H9 (cell line): ENCODE results near the gene PNKP. TPM values are rescaled to one million over a fixed set of nuclear protein-coding genes. Genes with fewer than 3 reads are reported as not detected.

Experiments used
- DNase-seq: peaks from one replicate; pipeline ENCODE4 v3.0.0-alpha.2; 2017
- H2AFZ ChIP-seq: one replicate; pipeline ENCODE4 v1.6.1; 2013; ENCODE audit warnings: mild to moderate bottlenecking, low read length, control low read depth, moderate library complexity
- H2AK5ac ChIP-seq: 2 replicates; pipeline ENCODE4 v1.6.1; 2013; ENCODE audit warnings: low read length, control low read depth, mixed read lengths; ENCODE audit not compliant: insufficient read length
- H2BK120ac ChIP-seq: one replicate; pipeline ENCODE4 v1.6.1; 2013; ENCODE audit warnings: low read depth, mild to moderate bottlenecking, low read length, control low read depth, inconsistent platforms; ENCODE audit not compliant: poor library complexity, severe bottlenecking
- H2BK12ac ChIP-seq: 2 replicates; pipeline ENCODE4 v1.6.1; 2013; ENCODE audit warnings: low read length, control low read depth, mixed read lengths, low read depth; ENCODE audit not compliant: insufficient read length
- H2BK15ac ChIP-seq: 2 replicates; pipeline ENCODE4 v1.6.1; 2013; ENCODE audit warnings: low read depth, low read length, control low read depth
- H2BK20ac ChIP-seq: one replicate; pipeline ENCODE4 v1.6.1; 2013; ENCODE audit warnings: low read depth, mild to moderate bottlenecking, low read length, control low read depth, inconsistent platforms; ENCODE audit not compliant: poor library complexity, severe bottlenecking
- H2BK5ac ChIP-seq: 2 replicates; pipeline ENCODE4 v1.6.1; 2013; ENCODE audit warnings: low read length, control low read depth, mixed read lengths; ENCODE audit not compliant: insufficient read length
- H3K14ac ChIP-seq: 2 replicates; pipeline ENCODE4 v1.6.1; 2013; ENCODE audit warnings: low read length, control low read depth; ENCODE audit not compliant: insufficient read depth
- H3K18ac ChIP-seq: 2 replicates; pipeline ENCODE4 v1.6.1; 2013; ENCODE audit warnings: low read depth, mild to moderate bottlenecking, mixed read lengths, low read length, control low read depth; ENCODE audit not compliant: insufficient read length
- H3K23ac ChIP-seq: 2 replicates; pipeline ENCODE4 v1.6.1; 2013; ENCODE audit warnings: low read length, control low read depth, mixed read lengths, low read depth; ENCODE audit not compliant: insufficient read length
- H3K23me2 ChIP-seq: 2 replicates; pipeline ENCODE4 v1.6.1; 2013; ENCODE audit warnings: low read depth, mild to moderate bottlenecking, mixed read lengths, low read length, control low read depth; ENCODE audit not compliant: insufficient read length, poor library complexity, severe bottlenecking
- H3K27ac ChIP-seq: 2 replicates; pipeline ENCODE4 v1.5.1; 2013; ENCODE audit warnings: low read length, control low read depth, mixed read lengths, low read depth; ENCODE audit not compliant: insufficient read length
- H3K27me3 ChIP-seq: 2 replicates; pipeline ENCODE4 v1.6.1; 2013; ENCODE audit warnings: low read length, control low read depth, inconsistent platforms; ENCODE audit not compliant: insufficient read depth
- H3K4ac ChIP-seq: 2 replicates; pipeline ENCODE4 v1.6.1; 2013; ENCODE audit warnings: low read depth, mild to moderate bottlenecking, control low read depth, inconsistent platforms, low read length, moderate library complexity
- H3K4me1 ChIP-seq: 2 replicates; pipeline ENCODE4 v1.6.1; 2013; ENCODE audit warnings: low read length, control low read depth, inconsistent platforms; ENCODE audit not compliant: insufficient read depth
- H3K4me2 ChIP-seq: 2 replicates; pipeline ENCODE4 v1.6.1; 2013; ENCODE audit warnings: low read length, control low read depth, mixed read lengths; ENCODE audit not compliant: insufficient read length, insufficient read depth
- H3K56ac ChIP-seq: 2 replicates; pipeline ENCODE4 v1.6.1; 2013; ENCODE audit warnings: low read depth, mild to moderate bottlenecking, mixed read lengths, low read length, control low read depth; ENCODE audit not compliant: insufficient read length
- H3K79me1 ChIP-seq: 2 replicates; pipeline ENCODE4 v1.6.1; 2013; ENCODE audit warnings: low read depth, mild to moderate bottlenecking, moderate library complexity, low read length, control low read depth, inconsistent platforms; ENCODE audit not compliant: insufficient read depth, poor library complexity, severe bottlenecking
- H3K79me2 ChIP-seq: 2 replicates; pipeline ENCODE4 v1.6.1; 2013; ENCODE audit warnings: low read length, control low read depth, inconsistent platforms; ENCODE audit not compliant: insufficient read depth
- H3K9ac ChIP-seq: 2 replicates; pipeline ENCODE4 v1.6.1; 2013; ENCODE audit warnings: low read length, control low read depth, mixed read lengths; ENCODE audit not compliant: insufficient read length; ENCODE audit errors: extremely low read depth
- H3K9me3 ChIP-seq: one replicate; pipeline ENCODE4 v1.6.1; 2013; ENCODE audit warnings: low read depth, low read length, inconsistent platforms; ENCODE audit not compliant: control insufficient read depth
- H3T11ph ChIP-seq: one replicate; pipeline ENCODE4 v1.6.1; 2013; ENCODE audit warnings: mild to moderate bottlenecking, low read length, control low read depth, inconsistent platforms
- H4K20me1 ChIP-seq: one replicate; pipeline ENCODE4 v1.6.1; 2013; ENCODE audit not compliant: control insufficient read depth, insufficient read length, insufficient read depth
- H4K5ac ChIP-seq: 2 replicates; pipeline ENCODE4 v1.6.1; 2013; ENCODE audit warnings: low read depth, mild to moderate bottlenecking, mixed read lengths, low read length, control low read depth; ENCODE audit not compliant: insufficient read length
- H4K8ac ChIP-seq: replicated peaks from 2 replicates; pipeline ENCODE4 v1.6.1; 2013; ENCODE audit warnings: low read length, control low read depth, mixed read lengths, low read depth; ENCODE audit not compliant: insufficient read length
- H4K91ac ChIP-seq: 2 replicates; pipeline ENCODE4 v1.6.1; 2013; ENCODE audit warnings: low read depth, mild to moderate bottlenecking, moderate library complexity, mixed read lengths, low read length, control low read depth; ENCODE audit not compliant: insufficient read length
- H3K27ac Mint-ChIP-seq, 3 experiments: 2 replicates in 2 of 3; 3 replicates in 1 of 3; pipeline ENCODE4 v1.8.0; 2020 to 2021; ENCODE audit warnings: mixed read lengths in 3 of 3, mild to moderate bottlenecking in 1 of 3, moderate library complexity in 1 of 3
- H3K27me3 Mint-ChIP-seq: 2 replicates; pipeline ENCODE4 v1.8.0; 2021; ENCODE audit warnings: low read depth, mild to moderate bottlenecking, moderate library complexity, mixed read lengths
- H3K36me3 Mint-ChIP-seq, 3 experiments: 2 replicates in 2 of 3; 3 replicates in 1 of 3; pipeline ENCODE4 v1.8.0; 2020 to 2021; ENCODE audit warnings: low read depth in 3 of 3, mixed read lengths in 3 of 3; ENCODE audit not compliant: insufficient read depth in 1 of 3
- H3K4me1 Mint-ChIP-seq, 2 experiments: 2 replicates each; pipeline ENCODE4 v1.8.0; 2020; ENCODE audit warnings: mixed read lengths in 2 of 2
- H3K4me3 Mint-ChIP-seq, 2 experiments: 2 replicates in 1 of 2; 3 replicates in 1 of 2; pipeline ENCODE4 v1.8.0; 2020 to 2021; ENCODE audit warnings: mild to moderate bottlenecking in 2 of 2, mixed read lengths in 2 of 2, moderate library complexity in 1 of 2
- H3K9me3 Mint-ChIP-seq, 2 experiments: 2 replicates in 1 of 2; 3 replicates in 1 of 2; pipeline ENCODE4 v1.8.0; 2020; ENCODE audit warnings: mild to moderate bottlenecking in 2 of 2, mixed read lengths in 2 of 2, moderate library complexity in 1 of 2
- WGBS: extraction: QIAGEN DNeasy Blood & Tissue Kit; methylation state at CpG from one replicate; pipeline ENCODE4 v1.1.7; 2013; ENCODE audit warnings: missing lambda C conversion rate, low lambda C conversion rate, mixed read lengths; ENCODE audit not compliant: insufficient read length; ENCODE audit errors: extremely low coverage; 5-methylcytosine and 5-hydroxymethylcytosine counted together
- total RNA-seq: library from RNA; stranded (reverse); gene quantifications from 2 replicates; pipeline ENCODE4 v1.2.1, GENCODE V29; 2021
- TF ChIP-seq, protein P1 (sequence below): fragments of 200-600 bp; sonication (generic); conservative IDR thresholded peaks from 3 replicates; pipeline ENCODE4 v1.8.0; 2021; ENCODE audit warnings: antibody characterized with exemption, mild to moderate bottlenecking

Gene PNKP
- total RNA-seq, 1 experiment from 2014 or later = 157 TPM

DNA sequence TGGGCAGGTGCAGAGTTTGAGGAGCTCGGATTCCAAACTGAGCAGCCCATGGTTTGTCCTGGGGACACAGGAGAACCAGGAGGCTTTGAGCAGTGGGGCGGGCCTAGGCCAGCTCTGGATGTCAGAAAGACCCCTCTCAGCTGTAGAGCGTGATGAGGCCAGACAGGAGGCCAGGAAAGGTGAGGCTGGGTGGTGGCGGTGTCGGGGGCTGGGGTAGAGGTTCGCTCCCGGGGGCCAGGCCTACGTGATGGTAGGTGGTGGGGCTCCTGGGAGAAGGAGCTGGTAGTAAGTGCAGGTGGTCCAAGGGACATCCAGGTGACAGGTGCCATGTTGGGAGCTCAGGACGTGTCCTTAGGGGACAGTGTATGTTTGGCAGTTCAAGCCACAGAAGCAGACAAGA lies 30.0 kb downstream of the PNKP start:
- no peak overlapping the region for H3K4ac ChIP-seq
- no peak overlapping the region for H3K56ac ChIP-seq
- no peak overlapping the region for H3K23ac ChIP-seq
- peaks cover 0 to 5% of the 10 kb centered on the region in 2 experiments; a peak in 2 of 4 replicates for H3K4me1 Mint-ChIP-seq
- no peak overlapping the region for H3K14ac ChIP-seq
- H3K36me3 Mint-ChIP-seq = peaks cover 21 to 70% (median 61%) of the 10 kb centered on the region in 3 experiments
- H3K79me1 ChIP-seq = no peaks in the 10 kb centered on the region
- no peaks in the 10 kb centered on the region for H3K79me2 ChIP-seq
- no peak overlapping the region for H3T11ph ChIP-seq
- H3K27ac Mint-ChIP-seq = peak overlapping the region in 2 of 3 experiments; percentile 53 to 57; a peak in 2 of 7 replicates
- H3K9ac ChIP-seq = no peak overlapping the region
- H3K4me3 Mint-ChIP-seq = no peak overlapping the region
- no peaks in the 10 kb centered on the region for H4K20me1 ChIP-seq
- no peaks in the 10 kb centered on the region for H3K4me1 ChIP-seq
- DNase-seq = no peak
- TF ChIP-seq, protein P1, sequence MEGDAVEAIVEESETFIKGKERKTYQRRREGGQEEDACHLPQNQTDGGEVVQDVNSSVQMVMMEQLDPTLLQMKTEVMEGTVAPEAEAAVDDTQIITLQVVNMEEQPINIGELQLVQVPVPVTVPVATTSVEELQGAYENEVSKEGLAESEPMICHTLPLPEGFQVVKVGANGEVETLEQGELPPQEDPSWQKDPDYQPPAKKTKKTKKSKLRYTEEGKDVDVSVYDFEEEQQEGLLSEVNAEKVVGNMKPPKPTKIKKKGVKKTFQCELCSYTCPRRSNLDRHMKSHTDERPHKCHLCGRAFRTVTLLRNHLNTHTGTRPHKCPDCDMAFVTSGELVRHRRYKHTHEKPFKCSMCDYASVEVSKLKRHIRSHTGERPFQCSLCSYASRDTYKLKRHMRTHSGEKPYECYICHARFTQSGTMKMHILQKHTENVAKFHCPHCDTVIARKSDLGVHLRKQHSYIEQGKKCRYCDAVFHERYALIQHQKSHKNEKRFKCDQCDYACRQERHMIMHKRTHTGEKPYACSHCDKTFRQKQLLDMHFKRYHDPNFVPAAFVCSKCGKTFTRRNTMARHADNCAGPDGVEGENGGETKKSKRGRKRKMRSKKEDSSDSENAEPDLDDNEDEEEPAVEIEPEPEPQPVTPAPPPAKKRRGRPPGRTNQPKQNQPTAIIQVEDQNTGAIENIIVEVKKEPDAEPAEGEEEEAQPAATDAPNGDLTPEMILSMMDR = no peak
- H3K23me2 ChIP-seq = no peaks in the 10 kb centered on the region
- no peak overlapping the region for H2BK5ac ChIP-seq
- no peak overlapping the region for H2BK120ac ChIP-seq
- H4K8ac ChIP-seq = no peak overlapping the region
- no CpG with 5 or more reads among the region's 9 CpGs for WGBS
- H2BK20ac ChIP-seq = no peak overlapping the region
- no peak overlapping the region for H2AFZ ChIP-seq
- no peak overlapping the region for H2AK5ac ChIP-seq
- H3K27me3 Mint-ChIP-seq = peaks cover 1% of the 10 kb centered on the region; the same call in 1 of the 2 replicates
- no peak overlapping the region for H4K91ac ChIP-seq
- H2BK12ac ChIP-seq = no peak overlapping the region
- no peak overlapping the region for H4K5ac ChIP-seq
- H3K9me3 ChIP-seq = no peaks in the 10 kb centered on the region
- no peak overlapping the region for H2BK15ac ChIP-seq
- H3K18ac ChIP-seq = no peak overlapping the region
- no peak overlapping the region for H3K4me2 ChIP-seq
- H3K27ac ChIP-seq = no peak overlapping the region
- no peaks in the 10 kb centered on the region for H3K9me3 Mint-ChIP-seq
- no peaks in the 10 kb centered on the region for H3K27me3 ChIP-seq
